Neuronal stem cell (in vitro differentiated cells): Measurements from ENCODE around the gene DTX3L.

Experiments used
- DNase-seq: peaks from one replicate; pipeline ENCODE4 v3.0.0-alpha.2; 2013; ENCODE audit warnings: low spot score
- H2AFZ ChIP-seq: one replicate; pipeline ENCODE4 v1.6.1; 2013; ENCODE audit warnings: mild to moderate bottlenecking, low read length, inconsistent platforms
- H2AK5ac ChIP-seq: 2 replicates; pipeline ENCODE4 v1.6.1; 2013; ENCODE audit warnings: low read depth, mild to moderate bottlenecking, inconsistent platforms, low read length, moderate library complexity, mixed read lengths
- H2BK120ac ChIP-seq: 2 replicates; pipeline ENCODE4 v1.6.1; 2013; ENCODE audit warnings: low read depth, mild to moderate bottlenecking, inconsistent platforms, low read length, moderate library complexity, mixed read lengths
- H2BK12ac ChIP-seq: one replicate; pipeline ENCODE4 v1.6.1; 2013; ENCODE audit warnings: low read length, inconsistent platforms
- H2BK15ac ChIP-seq: 2 replicates; pipeline ENCODE4 v1.6.1; 2013; ENCODE audit warnings: mild to moderate bottlenecking, low read length, inconsistent platforms, mixed read lengths
- H2BK5ac ChIP-seq: one replicate; pipeline ENCODE4 v1.6.1; 2013; ENCODE audit warnings: inconsistent platforms, mild to moderate bottlenecking, low read length, moderate library complexity
- H3K14ac ChIP-seq: one replicate; pipeline ENCODE4 v1.6.1; 2013; ENCODE audit warnings: low read length, inconsistent platforms
- H3K18ac ChIP-seq: 2 replicates; pipeline ENCODE4 v1.6.1; 2013; ENCODE audit warnings: low read length, inconsistent platforms
- H3K23ac ChIP-seq: 2 replicates; pipeline ENCODE4 v1.6.1; 2013; ENCODE audit warnings: low read depth, mild to moderate bottlenecking, mixed read lengths, low read length, inconsistent platforms; ENCODE audit not compliant: poor library complexity
- H3K27ac ChIP-seq: replicated peaks from 3 replicates; pipeline ENCODE4 v1.5.1; 2013; ENCODE audit warnings: low read length, inconsistent platforms
- H3K27me3 ChIP-seq, 3 experiments: 2 replicates each; pipeline ENCODE4 v1.6.1; 2013; ENCODE audit warnings: low read length in 3 of 3, mild to moderate bottlenecking in 2 of 3, inconsistent platforms in 1 of 3, low read depth in 1 of 3, mixed read lengths in 1 of 3, moderate library complexity in 1 of 3; ENCODE audit not compliant: control insufficient read depth in 3 of 3, insufficient read depth in 3 of 3
- H3K36me3 ChIP-seq, 2 donors: replicated peaks in 1 of 2; 2 replicates each; pipeline ENCODE4 v1.6.1; 2013; ENCODE audit warnings: low read length in 2 of 2; ENCODE audit not compliant: control insufficient read depth in 2 of 2, insufficient read depth in 2 of 2
- H3K4ac ChIP-seq: 2 replicates; pipeline ENCODE4 v1.6.1; 2013; ENCODE audit warnings: inconsistent platforms, mild to moderate bottlenecking, low read length, moderate library complexity
- H3K4me1 ChIP-seq, 2 donors: 1 replicate in 1 of 2; 2 replicates in 1 of 2; pipeline ENCODE4 v1.6.1; 2013; ENCODE audit warnings: low read length in 2 of 2, low read depth in 1 of 2; ENCODE audit not compliant: control insufficient read depth in 2 of 2, insufficient read depth in 1 of 2
- H3K4me2 ChIP-seq: one replicate; pipeline ENCODE4 v1.6.1; 2013; ENCODE audit warnings: mild to moderate bottlenecking, low read length, inconsistent platforms; ENCODE audit not compliant: insufficient read depth, poor library complexity, severe bottlenecking
- H3K4me3 ChIP-seq, 2 donors: 2 replicates each; pipeline ENCODE4 v1.5.1; 2013; ENCODE audit warnings: low read length in 2 of 2, mild to moderate bottlenecking in 2 of 2, inconsistent platforms in 1 of 2, moderate library complexity in 1 of 2
- H3K79me1 ChIP-seq: one replicate; pipeline ENCODE4 v1.6.1; 2013; ENCODE audit warnings: low read depth, mild to moderate bottlenecking, inconsistent platforms, low read length, moderate library complexity
- H3K9ac ChIP-seq: one replicate; pipeline ENCODE4 v1.6.1; 2013; ENCODE audit warnings: mild to moderate bottlenecking, low read depth, low read length, inconsistent platforms; ENCODE audit not compliant: poor library complexity
- H3K9me3 ChIP-seq, 2 donors: replicated peaks in 1 of 2; 2 replicates each; pipeline versions ENCODE3 to v1.6.1; 2013; ENCODE audit warnings: low read length in 2 of 2, mild to moderate bottlenecking in 2 of 2, inconsistent platforms in 1 of 2, low read depth in 1 of 2, mixed read lengths in 1 of 2, moderate library complexity in 1 of 2; ENCODE audit not compliant: control insufficient read depth in 2 of 2, insufficient read depth in 1 of 2
- H4K8ac ChIP-seq: one replicate; pipeline ENCODE4 v1.6.1; 2013; ENCODE audit warnings: low read depth, mild to moderate bottlenecking, inconsistent platforms, low read length, moderate library complexity
- H4K91ac ChIP-seq: one replicate; pipeline ENCODE4 v1.6.1; 2013; ENCODE audit warnings: low read length, low read depth, mild to moderate bottlenecking, inconsistent platforms; ENCODE audit not compliant: poor library complexity
- WGBS, 2 donors: extraction: QIAGEN DNeasy Blood & Tissue Kit; methylation state at CpG; one replicate each; pipeline ENCODE4 v1.1.7; 2013; ENCODE audit warnings: missing lambda C conversion rate in 2 of 2, mixed read lengths in 1 of 2; ENCODE audit not compliant: insufficient read length in 2 of 2, insufficient replicate concordance in 1 of 2; ENCODE audit errors: extremely low coverage in 2 of 2; 5-methylcytosine and 5-hydroxymethylcytosine counted together

The DTX3L gene

GRCh38 chr3:122582390-122582789 lies 18.3 kb downstream of the DTX3L start:
- Histone ChIP-seq H2AK5ac (no peak overlapping the region), H2BK120ac (no peak overlapping the region), H3K27ac (no peak overlapping the region), H3K27me3 (peaks cover 0 to 4% (median 0%) of the 10 kb centered on the region in 3 experiments), H3K36me3 (no peaks in the 10 kb centered on the region), H3K14ac (no peak overlapping the region), H3K9me3 (peaks cover 5 to 7% of the 10 kb centered on the region in 2 donors), H3K79me1 (no peaks in the 10 kb centered on the region), H4K8ac (no peak overlapping the region), H2BK12ac (no peak overlapping the region), H3K9ac (no peak overlapping the region), H3K4me2 (no peak overlapping the region), H3K18ac (no peak overlapping the region), H2AFZ (no peak overlapping the region), H4K91ac (no peak overlapping the region), H3K4me3 (no peak overlapping the region), H2BK15ac (no peak overlapping the region), H2BK5ac (no peak overlapping the region), H3K4me1 (no peaks in the 10 kb centered on the region), H3K4ac (no peak overlapping the region), H3K23ac (no peak overlapping the region)
- DNase-seq, result no peak
- no CpG with 5 or more reads among the region's 1 CpG for WGBS, 2 donors

GRCh38 chr3:122586098-122586497 lies 22.0 kb downstream of the DTX3L start:
- Histone ChIP-seq H2BK15ac (no peak overlapping the region), H3K79me1 (no peaks in the 10 kb centered on the region), H3K27ac (no peak overlapping the region), H3K9me3 (peaks cover 5 to 7% of the 10 kb centered on the region in 2 donors), H3K4me2 (no peak overlapping the region), H4K91ac (no peak overlapping the region), H3K4ac (no peak overlapping the region), H2BK5ac (no peak overlapping the region), H3K14ac (no peak overlapping the region), H3K18ac (no peak overlapping the region), H4K8ac (no peak overlapping the region), H2BK120ac (no peak overlapping the region), H3K27me3 (no peaks in the 10 kb centered on the region), H3K36me3 (no peaks in the 10 kb centered on the region), H2AK5ac (no peak overlapping the region), H2AFZ (no peak overlapping the region), H3K23ac (no peak overlapping the region), H3K4me1 (no peaks in the 10 kb centered on the region), H2BK12ac (no peak overlapping the region), H3K9ac (no peak overlapping the region), H3K4me3 (no peak overlapping the region)
- WGBS, 2 donors, result no CpG with 5 or more reads among the region's 1 CpG
- DNase-seq, result no peak

GRCh38 chr3:122586773-122587485 lies 22.8 kb downstream of the DTX3L start:
- H4K91ac ChIP-seq, result no peak overlapping the region
- no peak overlapping the region for H2BK120ac ChIP-seq
- no peak overlapping the region for H3K9ac ChIP-seq
- H3K18ac ChIP-seq, result no peak overlapping the region
- H2BK12ac ChIP-seq, result no peak overlapping the region
- no peak overlapping the region for H3K14ac ChIP-seq
- no peak overlapping the region for H4K8ac ChIP-seq
- no peak overlapping the region for H2BK15ac ChIP-seq
- H2AK5ac ChIP-seq, result no peak overlapping the region
- no peak overlapping the region for H3K4me3 ChIP-seq
- no peak for DNase-seq
- no peaks in the 10 kb centered on the region for H3K36me3 ChIP-seq
- H3K79me1 ChIP-seq, result no peaks in the 10 kb centered on the region
- no peak overlapping the region for H3K27ac ChIP-seq
- no peak overlapping the region for H2BK5ac ChIP-seq
- H3K4me2 ChIP-seq, result no peak overlapping the region
- no peak overlapping the region for H3K4ac ChIP-seq
- H3K27me3 ChIP-seq, result no peaks in the 10 kb centered on the region
- no peaks in the 10 kb centered on the region for H3K4me1 ChIP-seq
- H3K9me3 ChIP-seq, result peaks cover 5% of the 10 kb centered on the region in 2 donors
- H2AFZ ChIP-seq, result no peak overlapping the region
- H3K23ac ChIP-seq, result no peak overlapping the region

GRCh38 chr3:122587572-122587971 lies 23.4 kb downstream of the DTX3L start:
- no peaks in the 10 kb centered on the region for H3K79me1 ChIP-seq

More at GRCh38 chr3:122587572-122587971, 23.4 kb downstream of the DTX3L start:
- Histone ChIP-seq H4K91ac (no peak overlapping the region), H3K14ac (no peak overlapping the region), H3K27me3 (no peaks in the 10 kb centered on the region), H3K9ac (no peak overlapping the region), H3K23ac (no peak overlapping the region), H3K36me3 (no peaks in the 10 kb centered on the region), H2BK5ac (no peak overlapping the region), H2AFZ (no peak overlapping the region), H3K4me1 (no peaks in the 10 kb centered on the region), H3K4me3 (no peak overlapping the region), H2BK12ac (no peak overlapping the region), H3K4me2 (no peak overlapping the region), H3K27ac (no peak overlapping the region), H2AK5ac (no peak overlapping the region), H4K8ac (no peak overlapping the region), H2BK15ac (no peak overlapping the region), H3K9me3 (peaks cover 0 to 2% of the 10 kb centered on the region in 2 donors), H2BK120ac (no peak overlapping the region), H3K18ac (no peak overlapping the region), H3K4ac (no peak overlapping the region)
- no CpG with 5 or more reads among the region's 2 CpGs for WGBS, 2 donors
- DNase-seq, result no peak
